ENCODE measurements around the gene LRRC28.

Gene LRRC28

DNA sequence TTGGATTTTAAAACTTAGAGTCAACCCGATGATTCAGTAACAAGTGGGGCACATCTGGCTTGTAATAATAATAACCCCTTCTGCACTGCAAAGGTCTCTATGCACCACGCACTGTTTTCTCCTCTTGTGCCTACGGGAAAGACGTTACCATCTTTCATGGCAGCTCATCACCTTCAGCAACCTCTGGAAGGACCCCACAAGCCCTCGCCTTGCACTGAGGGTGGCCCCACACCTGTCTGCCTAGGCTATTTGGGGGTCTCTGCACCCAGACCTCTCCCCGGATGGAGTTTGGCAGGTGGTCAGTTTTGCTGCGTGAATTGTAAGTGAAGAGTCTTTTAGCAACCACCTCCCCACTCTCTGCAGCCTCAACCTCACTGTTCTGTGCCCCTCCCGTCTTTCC, 175.9 kb downstream of the LRRC28 start:
- H3K4me2 ChIP-seq: no peak overlapping the region
- peaks cover 48% of the 10 kb centered on the region for H3K4me1 ChIP-seq
- H4K20me1 ChIP-seq: no peaks in the 10 kb centered on the region
- H3K4me3 ChIP-seq: no peak overlapping the region
- H3K27me3 ChIP-seq: no peaks in the 10 kb centered on the region
- no peak for TF ChIP-seq Cebpa-rat (IDR thresholded peaks at IDR 0.05)
- no peak overlapping the region for H3K9ac ChIP-seq
- H3K36me3 ChIP-seq: no peaks in the 10 kb centered on the region
- H3K27ac ChIP-seq: no peak overlapping the region
- H3K9me3 ChIP-seq: no peaks in the 10 kb centered on the region

DNA sequence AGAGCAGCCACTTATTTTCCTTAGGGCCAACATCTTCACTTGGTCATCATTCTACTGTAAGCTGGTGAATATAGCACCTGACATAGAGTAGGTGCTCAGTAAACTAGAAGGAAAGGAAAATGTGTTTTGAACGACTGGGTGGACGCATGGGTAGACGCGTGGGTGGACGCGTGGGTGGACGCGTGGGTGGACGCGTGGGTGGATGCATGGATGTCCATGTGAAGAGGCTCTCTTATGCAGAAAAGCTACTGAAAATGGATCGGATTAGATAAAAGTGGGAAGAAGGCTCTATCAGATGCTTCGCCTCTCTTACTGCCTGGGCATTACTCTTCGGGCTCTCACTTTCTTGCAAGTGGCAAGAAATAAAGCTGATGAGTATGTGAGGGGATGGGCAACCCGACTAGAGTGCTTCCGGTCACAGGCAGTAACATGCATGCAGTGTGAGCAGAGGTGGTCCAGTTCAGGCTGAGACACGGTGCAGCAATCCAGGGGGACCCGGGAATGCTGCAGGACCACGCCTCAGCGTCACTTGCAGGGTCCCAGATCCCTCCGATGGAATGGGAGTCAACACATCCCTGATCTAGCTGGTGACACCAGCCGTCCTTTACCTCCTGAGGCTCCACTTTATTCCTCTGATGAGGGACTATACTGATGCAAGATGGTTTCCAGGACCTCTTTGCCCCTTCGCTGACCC, 176.5 kb downstream of the LRRC28 start:
- H3K4me1 ChIP-seq: peaks cover 54% of the 10 kb centered on the region
- TF ChIP-seq Cebpa-rat (IDR thresholded peaks at IDR 0.05): no peak

DNA sequence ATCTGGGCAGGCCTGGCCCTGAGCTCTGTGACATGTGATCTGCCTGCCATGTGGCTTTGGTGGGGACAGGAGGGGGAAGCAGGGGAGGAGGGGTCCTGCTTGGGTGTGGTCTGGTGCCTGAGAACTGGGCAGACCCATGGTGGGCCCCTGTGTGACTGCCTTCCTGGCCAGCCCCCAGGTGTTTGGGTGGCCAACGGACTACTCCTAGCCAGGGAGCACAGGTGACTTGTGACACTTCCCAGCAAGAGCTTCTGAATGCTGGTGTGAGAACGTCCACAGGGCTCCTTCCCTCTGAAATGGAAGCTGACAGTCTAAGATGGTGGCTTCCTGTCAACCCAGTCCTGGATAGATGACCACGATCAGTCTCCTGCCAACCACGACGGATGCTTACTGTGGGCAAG, 178.4 kb downstream of the LRRC28 start:
- H4K20me1 ChIP-seq: no peaks in the 10 kb centered on the region
- H3K27me3 ChIP-seq: no peaks in the 10 kb centered on the region
- no peak overlapping the region for H3K4me3 ChIP-seq
- no peaks in the 10 kb centered on the region for H3K9me3 ChIP-seq
- H3K4me1 ChIP-seq: peaks cover 70% of the 10 kb centered on the region
- no peak overlapping the region for H3K9ac ChIP-seq
- H3K27ac ChIP-seq: 0 out of 2 replicates have a peak overlapping the region, but pooled peaks have one; percentile 22
- no peak for TF ChIP-seq Cebpa-rat (IDR thresholded peaks at IDR 0.05)
- no peaks in the 10 kb centered on the region for H3K36me3 ChIP-seq
- H3K4me2 ChIP-seq: peak overlapping the region; percentile 34; the same call in 1 of the 2 replicates

More for the DNA sequence above, 176.5 kb downstream of the LRRC28 start:
- Histone ChIP-seq H3K9ac (no peak overlapping the region), H3K36me3 (no peaks in the 10 kb centered on the region), H3K4me3 (no peak overlapping the region), H4K20me1 (no peaks in the 10 kb centered on the region), H3K27me3 (no peaks in the 10 kb centered on the region), H3K27ac (no peak overlapping the region), H3K9me3 (no peaks in the 10 kb centered on the region), H3K4me2 (no peak overlapping the region)

DNA sequence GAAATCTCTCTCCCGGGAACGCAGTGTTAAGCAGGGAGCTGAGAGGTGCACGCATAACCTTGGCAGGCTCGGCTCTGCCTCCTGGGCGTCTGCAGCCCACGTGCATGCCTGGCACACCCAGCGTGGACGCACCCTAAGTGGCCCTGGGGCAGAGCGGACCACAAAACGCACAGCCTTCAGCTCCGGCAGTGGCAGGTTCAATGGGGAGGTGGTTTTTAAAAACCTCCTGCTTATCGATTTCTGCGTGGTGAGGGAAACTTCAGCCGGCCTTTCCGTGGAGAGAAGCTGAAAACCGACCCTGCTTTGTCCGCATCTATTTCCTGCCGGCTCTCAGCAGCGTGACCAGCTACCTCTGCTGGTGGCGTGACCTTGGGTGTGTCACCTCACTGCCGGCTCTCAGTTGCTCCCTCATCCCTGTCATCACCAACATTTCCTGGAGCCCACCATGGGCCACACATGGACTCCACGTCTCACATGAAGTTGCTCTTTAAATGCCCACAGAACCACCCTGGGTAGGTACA, 179.7 kb downstream of the LRRC28 start:
- no peak overlapping the region for H3K9ac ChIP-seq
- H3K4me3 ChIP-seq: no peak overlapping the region
- TF ChIP-seq Cebpa-rat (IDR thresholded peaks at IDR 0.05): no peak
- peaks cover 70% of the 10 kb centered on the region for H3K4me1 ChIP-seq
- no peaks in the 10 kb centered on the region for H3K9me3 ChIP-seq
- H3K27ac ChIP-seq: no peak overlapping the region
- H4K20me1 ChIP-seq: no peaks in the 10 kb centered on the region
- H3K4me2 ChIP-seq: no peak overlapping the region
- no peaks in the 10 kb centered on the region for H3K36me3 ChIP-seq
- no peaks in the 10 kb centered on the region for H3K27me3 ChIP-seq

DNA sequence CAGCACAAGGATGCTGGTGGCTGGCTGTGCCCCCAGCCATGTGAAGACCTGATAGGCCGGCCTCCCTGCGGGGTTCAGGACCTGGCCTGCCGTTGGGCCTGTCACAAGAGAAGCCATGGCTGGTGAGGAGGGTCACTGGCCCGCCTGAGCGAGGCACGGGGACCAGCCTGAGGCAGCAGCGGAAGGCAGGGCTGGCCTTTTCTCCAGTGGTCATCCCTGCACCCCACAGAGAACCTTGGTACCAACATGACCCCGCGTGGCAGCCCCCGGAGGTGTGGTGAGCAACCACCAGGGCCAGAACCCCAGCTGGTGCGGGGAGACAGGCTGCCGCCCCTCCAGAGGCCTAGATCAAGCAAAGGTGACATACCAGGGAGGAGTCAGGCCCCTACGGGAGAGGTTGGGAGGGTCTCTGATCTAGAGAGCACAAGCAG, 180.4 kb downstream of the LRRC28 start:
- Histone ChIP-seq H4K20me1 (no peaks in the 10 kb centered on the region), H3K27ac (0 out of 2 replicates have a peak overlapping the region, but pooled peaks have one; percentile 68), H3K4me2 (peak overlapping the region; percentile 88), H3K4me1 (peaks cover 71% of the 10 kb centered on the region), H3K27me3 (no peaks in the 10 kb centered on the region), H3K9me3 (no peaks in the 10 kb centered on the region), H3K4me3 (no peak overlapping the region), H3K9ac (no peak overlapping the region), H3K36me3 (no peaks in the 10 kb centered on the region)
- no peak for TF ChIP-seq Cebpa-rat (IDR thresholded peaks at IDR 0.05)

DNA sequence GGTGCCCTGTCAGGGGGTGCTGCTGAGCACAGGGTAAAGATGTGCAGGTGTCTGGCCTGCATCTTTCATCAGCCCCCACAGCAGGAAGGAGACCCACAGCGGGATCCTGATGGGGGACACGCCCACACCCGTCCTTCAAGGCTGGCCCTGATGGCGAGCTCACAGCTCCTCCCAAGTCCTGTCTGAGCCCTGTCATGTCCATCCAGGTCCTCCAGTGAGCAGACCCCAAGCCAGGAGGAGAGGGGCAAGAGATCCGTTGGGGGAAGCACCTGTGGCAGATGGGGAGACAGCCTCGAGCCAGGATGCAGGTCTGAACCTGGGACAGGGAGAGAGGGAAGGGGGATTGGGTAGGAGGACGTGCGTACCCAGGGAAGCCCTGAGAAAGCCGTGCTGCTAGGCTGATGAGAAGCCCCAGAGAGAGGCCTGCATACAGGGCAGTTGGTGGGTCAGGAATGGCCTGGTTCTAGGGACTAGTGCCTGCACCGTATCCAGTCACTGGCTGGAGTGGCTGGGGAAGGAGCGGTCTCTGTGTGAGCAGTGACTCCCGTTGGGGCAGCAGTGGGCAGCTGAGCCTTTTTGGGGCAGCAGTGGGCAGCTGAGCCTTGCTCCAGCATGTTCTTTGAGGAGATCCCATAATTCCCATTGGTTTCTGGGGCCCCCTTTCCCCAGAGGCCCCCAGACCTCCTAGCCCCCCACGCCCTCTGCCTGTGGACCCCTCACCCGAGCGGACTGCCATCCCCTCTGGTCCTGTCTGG, 181.2 kb downstream of the LRRC28 start:
- Histone ChIP-seq H3K4me1 (peaks cover 79% of the 10 kb centered on the region), H3K9me3 (no peaks in the 10 kb centered on the region), H3K4me2 (peak overlapping the region; percentile 88), H3K36me3 (no peaks in the 10 kb centered on the region), H3K27me3 (0 out of 2 replicates have a peak, but pooled peaks cover 5% of the 10 kb centered on the region), H4K20me1 (no peaks in the 10 kb centered on the region), H3K9ac (peak overlapping the region; percentile 57), H3K4me3 (no peak overlapping the region), H3K27ac (peak overlapping the region; percentile 68)
- no peak for TF ChIP-seq Cebpa-rat (IDR thresholded peaks at IDR 0.05)

DNA sequence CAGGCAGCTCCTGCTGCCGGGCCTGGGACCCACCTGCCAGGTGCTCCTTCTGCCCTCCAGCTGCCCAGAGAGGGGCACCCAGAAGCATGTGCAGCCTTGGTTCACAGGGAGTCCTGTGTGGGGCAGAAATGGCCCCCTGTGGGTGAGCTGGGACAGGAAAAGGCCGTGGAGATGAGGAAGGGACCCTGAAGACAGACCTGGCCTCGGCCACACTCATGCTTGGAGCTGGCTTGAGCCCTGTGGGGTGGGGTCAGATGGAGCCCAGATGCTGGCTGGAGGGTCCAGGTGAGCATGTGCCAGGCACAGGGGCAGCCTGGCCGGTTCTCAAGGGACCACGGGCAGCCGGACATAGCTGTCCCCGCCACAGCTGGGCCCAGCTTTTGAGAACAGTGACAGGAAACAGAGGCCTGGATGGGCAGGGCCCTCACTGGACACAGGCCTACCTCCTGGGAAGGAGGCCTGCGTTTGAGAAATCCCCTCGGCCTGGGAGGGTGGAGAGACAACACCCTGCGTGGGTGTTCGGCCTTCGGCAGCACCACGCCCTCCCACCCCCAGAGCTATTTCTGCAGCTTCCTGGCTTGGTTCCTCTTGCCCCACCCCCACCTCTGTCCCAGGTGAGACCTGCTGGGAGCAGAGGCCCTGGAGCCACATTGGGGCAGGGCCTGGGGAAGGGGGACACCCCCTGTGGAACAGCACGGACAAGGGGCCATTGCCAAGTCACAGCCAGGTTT, 181.9 kb downstream of the LRRC28 start:
- Histone ChIP-seq H3K4me3 (no peak overlapping the region), H3K36me3 (no peaks in the 10 kb centered on the region), H3K27ac (peak overlapping the region; percentile 68), H3K4me2 (peak overlapping the region; percentile 88), H3K4me1 (peaks cover 87% of the 10 kb centered on the region), H3K27me3 (0 out of 2 replicates have a peak, but pooled peaks cover 5% of the 10 kb centered on the region), H4K20me1 (no peaks in the 10 kb centered on the region), H3K9me3 (no peaks in the 10 kb centered on the region), H3K9ac (peak overlapping the region; percentile 57)
- no peak for TF ChIP-seq Cebpa-rat (IDR thresholded peaks at IDR 0.05)

DNA sequence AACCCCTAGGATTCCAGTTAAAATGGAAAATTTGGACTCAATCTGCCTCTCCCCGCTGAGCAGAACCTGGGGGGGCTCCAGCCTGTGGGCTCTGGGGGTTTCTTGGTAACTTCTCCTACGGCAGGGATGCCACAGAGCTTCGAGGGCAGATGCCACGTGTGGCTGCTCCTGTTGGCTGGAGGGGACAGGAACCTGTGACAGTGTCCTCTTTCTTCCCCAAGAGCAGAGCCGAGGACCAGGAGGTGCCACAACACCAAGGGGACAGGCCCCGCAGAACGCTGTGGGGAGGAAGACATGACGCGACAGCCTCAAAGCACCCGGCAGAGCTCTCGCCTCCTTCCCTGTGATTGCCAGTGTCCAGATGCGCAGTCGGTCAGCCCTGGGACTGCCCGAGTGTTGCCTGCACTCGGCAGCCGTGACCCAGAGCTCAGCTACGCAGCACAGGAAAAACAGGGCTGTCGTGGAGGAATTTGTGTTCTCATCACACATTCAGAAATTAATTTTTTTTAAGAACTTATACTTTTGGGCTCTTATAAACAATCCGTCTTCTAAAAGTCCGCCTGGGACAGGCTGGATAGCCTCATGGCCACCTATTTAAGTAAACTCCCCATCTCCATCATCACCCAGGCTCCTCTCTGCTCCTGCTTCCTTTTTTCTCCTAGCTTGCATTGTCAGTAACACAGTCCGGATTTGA, 182.6 kb downstream of the LRRC28 start:
- Histone ChIP-seq H3K4me2 (peak overlapping the region; percentile 88), H3K9me3 (no peaks in the 10 kb centered on the region), H4K20me1 (no peaks in the 10 kb centered on the region), H3K9ac (peak overlapping the region; percentile 57), H3K4me1 (peaks cover 94% of the 10 kb centered on the region), H3K36me3 (no peaks in the 10 kb centered on the region), H3K27ac (peak overlapping the region; percentile 68), H3K27me3 (0 out of 2 replicates have a peak, but pooled peaks cover 5% of the 10 kb centered on the region), H3K4me3 (no peak overlapping the region)
- no peak for TF ChIP-seq Cebpa-rat (IDR thresholded peaks at IDR 0.05)

All from BLaER1 (cell line).